Peyer's patch (tissue), 4 donors: ENCODE measurements around the gene NR6A1.

Experiments
- CTCF ChIP-seq, 6 experiments: fragments of 450-650 bp in 4 of 6; fragments of 200-600 bp in 2 of 6; sonication (generic) in 1 of 6; IDR thresholded peaks; one replicate each; pipeline ENCODE4 v1.5.1; 2017 to 2019; ENCODE audit warnings: antibody characterized with exemption in 6 of 6, mild to moderate bottlenecking in 3 of 6, moderate library complexity in 1 of 6
- POLR2A ChIP-seq, 2 donors: fragments of 450-650 bp; IDR thresholded peaks; one replicate each; pipeline ENCODE4 v1.5.1; 2017; ENCODE audit warnings: antibody characterized with exemption in 2 of 2, mild to moderate bottlenecking in 2 of 2, moderate library complexity in 2 of 2

GRCh38 chr9:124645274-124645673 is 125.8 kb downstream of the NR6A1 start:
- TF ChIP-seq CTCF (IDR thresholded peaks at IDR 0.05) (no peak), POLR2A (IDR thresholded peaks at IDR 0.05) (no peak)
